Measurements from ENCODE around the gene NRIP1. TPM values are rescaled to one million over a fixed set of nuclear protein-coding genes. Genes with fewer than 3 reads are reported as not detected.

Gene NRIP1
- total RNA-seq, 2 donors from 2014 or later = 29.3 to 43.1 TPM

- Histone ChIP-seq H3K36me3 (no peaks in the 10 kb centered on the region), H3K4me1 (replicated peaks) (peaks cover 7% of the 10 kb centered on the region), H3K27me3 (replicated peaks; ENCODE audit: insufficient read depth) (no peaks in the 10 kb centered on the region), H3K9me3 (no peaks in the 10 kb centered on the region), H3K27ac (peak overlapping the region in 1 of 2 donors; percentile 96), H3K4me3 (no peak overlapping the region)
- DNase-seq (ENCODE audit: low spot score) = no peak
- intact Hi-C loops (cut with DNase I) = loop anchor here (10.0 kb wide), 4 partner anchors 106 to 676 kb away; partner anchors contain the start of gene HSPA13
- 51% methylated on average over 2 of the region's 2 CpGs for WGBS
- TF ChIP-seq CTCF (IDR thresholded peaks at IDR 0.05) = no peak
- no peak for TF ChIP-seq POLR2AphosphoS5 (IDR thresholded peaks at IDR 0.05)
- no peak for TF ChIP-seq POLR2A (IDR thresholded peaks at IDR 0.05)
Measured at GRCh38 chr21:15060543-15061175, 4.1 kb downstream of the NRIP1 start.

GRCh38 chr21:15059397-15059796 lies 5.4 kb downstream of the NRIP1 start:
- Histone ChIP-seq H3K9me3 (no peaks in the 10 kb centered on the region), H3K27ac (peak overlapping the region; percentile 48 to 73), H3K27me3 (replicated peaks; ENCODE audit: insufficient read depth) (no peaks in the 10 kb centered on the region), H3K4me1 (replicated peaks) (peaks cover 17% of the 10 kb centered on the region), H3K4me3 (no peak overlapping the region), H3K36me3 (no peaks in the 10 kb centered on the region)
- DNase-seq (ENCODE audit: low spot score) = no peak
- TF ChIP-seq POLR2A (IDR thresholded peaks at IDR 0.05) (no peak), CTCF (IDR thresholded peaks at IDR 0.05) (no peak), POLR2AphosphoS5 (IDR thresholded peaks at IDR 0.05) (no peak)
- intact Hi-C loops (cut with DNase I) = no loop called here

GRCh38 chr21:15058854-15059263 lies 5.9 kb downstream of the NRIP1 start:
- Histone ChIP-seq H3K9me3 (no peaks in the 10 kb centered on the region), H3K27ac (peak overlapping the region; percentile 48 to 73), H3K36me3 (no peaks in the 10 kb centered on the region), H3K4me1 (replicated peaks) (peaks cover 17% of the 10 kb centered on the region), H3K4me3 (no peak overlapping the region), H3K27me3 (replicated peaks; ENCODE audit: insufficient read depth) (no peaks in the 10 kb centered on the region)
- DNase-seq (ENCODE audit: low spot score) = no peak
- intact Hi-C loops (cut with DNase I) = no loop called here
- 49% methylated on average over 2 of the region's 2 CpGs for WGBS
- TF ChIP-seq POLR2A (IDR thresholded peaks at IDR 0.05) (no peak), POLR2AphosphoS5 (IDR thresholded peaks at IDR 0.05) (peak; percentile 3)

GRCh38 chr21:15057285-15057684 lies 7.5 kb downstream of the NRIP1 start:
- intact Hi-C loops (cut with DNase I) = no loop called here
- TF ChIP-seq POLR2A (IDR thresholded peaks at IDR 0.05) (no peak), POLR2AphosphoS5 (IDR thresholded peaks at IDR 0.05) (no peak), CTCF (IDR thresholded peaks at IDR 0.05) (no peak)

GRCh38 chr21:15054606-15055239 lies 10.1 kb downstream of the NRIP1 start:
- no peaks in the 10 kb centered on the region for H3K27me3 ChIP-seq (replicated peaks; ENCODE audit: insufficient read depth)
- no peaks in the 10 kb centered on the region for H3K9me3 ChIP-seq
- WGBS = 25% methylated on average over 4 of the region's 4 CpGs
- intact Hi-C loops (cut with DNase I) = no loop called here
- H3K36me3 ChIP-seq = no peaks in the 10 kb centered on the region
- TF ChIP-seq POLR2AphosphoS5 (IDR thresholded peaks at IDR 0.05) (peak; percentile 81), POLR2A (IDR thresholded peaks at IDR 0.05) (no peak)
- no peak overlapping the region for H3K4me3 ChIP-seq
- peak overlapping the region; percentile 12 to 73 for H3K27ac ChIP-seq
- H3K4me1 ChIP-seq (replicated peaks) = peaks cover 21% of the 10 kb centered on the region
- peak; percentile 36 for DNase-seq (ENCODE audit: low spot score)

More at GRCh38 chr21:15057285-15057684, 7.5 kb downstream of the NRIP1 start:
- Histone ChIP-seq H3K27me3 (replicated peaks; ENCODE audit: insufficient read depth) (no peaks in the 10 kb centered on the region), H3K4me1 (replicated peaks) (peaks cover 21% of the 10 kb centered on the region), H3K9me3 (no peaks in the 10 kb centered on the region), H3K27ac (peak overlapping the region in 1 of 2 donors; percentile 73), H3K36me3 (no peaks in the 10 kb centered on the region), H3K4me3 (no peak overlapping the region)
- 50% methylated on average over 6 of the region's 6 CpGs for WGBS
- no peak for DNase-seq (ENCODE audit: low spot score)

All from prostate gland (tissue), 2 donors.